GM12874 (cell line): ENCODE measurements around the gene OR8J3.

Experiments
- CTCF ChIP-seq: IDR thresholded peaks from 2 replicates; pipeline ENCODE4 v1.5.1; 2011; ENCODE audit warnings: low read depth, mild to moderate bottlenecking, control low read depth, low read length, moderate library complexity; ENCODE audit not compliant: insufficient read depth

OR8J3 gene

DNA sequence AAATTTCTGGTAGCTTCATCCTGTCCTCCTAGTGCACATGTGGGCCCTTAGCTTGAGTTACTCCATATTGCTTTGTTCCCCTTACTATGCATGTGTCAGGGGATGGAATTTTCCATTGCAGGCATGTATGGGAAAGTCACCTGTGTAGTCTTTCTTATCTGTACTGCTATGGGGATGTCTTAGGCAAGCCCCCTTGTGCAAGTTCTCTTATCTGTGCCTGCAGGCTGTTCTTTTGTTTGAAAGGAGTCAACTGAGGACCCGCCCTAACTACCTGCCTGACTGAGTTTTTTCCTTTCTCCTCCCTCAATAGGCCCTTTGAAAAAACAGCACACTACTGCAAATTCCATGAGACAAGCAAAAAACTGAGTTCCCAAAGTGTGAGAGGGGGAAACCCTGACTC, 11.4 kb upstream of the OR8J3 start:
- TF ChIP-seq CTCF, result no peak

DNA sequence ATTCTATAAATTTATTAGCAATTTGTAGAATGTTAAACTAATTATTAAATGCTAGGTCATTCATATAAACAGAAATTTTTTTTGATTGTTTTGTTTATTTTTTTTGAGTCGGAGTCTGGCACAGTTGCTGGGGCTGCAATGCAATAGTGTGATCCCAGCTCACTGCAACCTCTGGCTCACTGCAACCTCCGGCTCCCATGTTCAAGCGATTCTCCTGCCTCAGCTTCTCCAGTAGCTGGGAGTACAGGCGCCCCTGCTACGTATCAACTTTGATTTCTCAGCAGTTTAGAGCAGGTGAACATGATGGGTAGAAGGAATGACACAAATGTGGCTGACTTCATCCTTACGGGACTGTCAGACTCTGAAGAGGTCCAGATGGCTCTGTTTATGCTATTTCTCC, 17.9 kb downstream of the OR8J3 start, which contains the start of gene OR8H3:
Gene OR8H3, plus strand, starts transcription at position 301 of the 400 bp plus-strand sequence. Its CDS starts 0 bp downstream, at position 301.
- no peak for TF ChIP-seq CTCF

- no peak for TF ChIP-seq CTCF
Measured at GRCh38 chr11:56103210-56103737, 36.7 kb downstream of the OR8J3 start, which contains the start of gene OR8H2. TSS of gene OR8H2 (plus strand) at chr11:56103687. CDS start at chr11:56105043, 1,356 bp downstream.

DNA sequence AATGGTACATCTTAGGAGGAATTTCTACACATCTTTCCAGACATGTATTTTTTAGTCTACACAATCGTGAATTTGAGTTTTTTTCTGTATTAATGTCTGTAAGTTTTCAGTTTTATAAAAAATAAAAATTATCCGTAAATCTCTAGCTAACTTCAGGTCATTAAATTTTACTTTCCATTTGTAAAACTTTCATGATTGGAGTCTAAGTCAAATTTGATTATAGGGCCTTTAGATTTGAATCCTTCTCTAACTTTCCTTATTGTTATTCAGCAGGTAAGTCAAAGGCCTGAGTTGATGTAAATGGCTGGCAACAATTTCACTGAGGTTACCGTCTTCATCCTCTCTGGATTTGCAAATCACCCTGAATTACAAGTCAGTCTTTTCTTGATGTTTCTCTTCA, 47.0 kb downstream of the OR8J3 start, which contains the start of gene OR8I2:
Gene OR8I2, plus strand, starts transcription at position 301 of the 400 bp plus-strand sequence. Its CDS starts 0 bp downstream, at position 301.
- TF ChIP-seq CTCF, result no peak

GRCh38 chr11:56089697-56090096, 50.3 kb downstream of the OR8J3 start:
- no peak for TF ChIP-seq CTCF
